ENCODE measurements around the gene FANCL. TPM values are rescaled to one million over a fixed set of nuclear protein-coding genes. Genes with fewer than 3 reads are reported as not detected.

FANCL gene
- total RNA-seq, 1 experiment from 2014 or later = 25.7 TPM

DNA sequence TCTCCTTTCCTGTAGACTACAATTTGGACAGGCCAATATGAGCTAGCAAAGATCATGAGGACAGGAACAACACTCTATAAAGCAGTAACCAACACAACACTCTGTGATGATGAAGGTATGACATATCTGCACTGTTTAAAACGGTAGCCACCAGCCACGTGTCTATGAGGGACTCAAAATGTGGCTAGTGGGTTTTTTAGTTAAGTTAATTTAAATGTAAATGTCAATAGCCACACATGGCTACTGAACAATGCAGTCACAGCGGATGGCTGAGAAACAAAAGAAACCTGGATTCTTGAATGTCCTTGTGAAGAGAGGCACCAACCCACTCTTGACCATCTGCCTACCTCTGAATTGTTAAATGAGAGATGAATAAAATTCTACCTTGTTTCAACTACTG lies 33.9 kb downstream of the FANCL start:
- no peak for TF ChIP-seq TCF7L2 (IDR thresholded peaks at IDR 0.05; ENCODE audit: low read depth, low read length)
- TF ChIP-seq, protein P1, sequence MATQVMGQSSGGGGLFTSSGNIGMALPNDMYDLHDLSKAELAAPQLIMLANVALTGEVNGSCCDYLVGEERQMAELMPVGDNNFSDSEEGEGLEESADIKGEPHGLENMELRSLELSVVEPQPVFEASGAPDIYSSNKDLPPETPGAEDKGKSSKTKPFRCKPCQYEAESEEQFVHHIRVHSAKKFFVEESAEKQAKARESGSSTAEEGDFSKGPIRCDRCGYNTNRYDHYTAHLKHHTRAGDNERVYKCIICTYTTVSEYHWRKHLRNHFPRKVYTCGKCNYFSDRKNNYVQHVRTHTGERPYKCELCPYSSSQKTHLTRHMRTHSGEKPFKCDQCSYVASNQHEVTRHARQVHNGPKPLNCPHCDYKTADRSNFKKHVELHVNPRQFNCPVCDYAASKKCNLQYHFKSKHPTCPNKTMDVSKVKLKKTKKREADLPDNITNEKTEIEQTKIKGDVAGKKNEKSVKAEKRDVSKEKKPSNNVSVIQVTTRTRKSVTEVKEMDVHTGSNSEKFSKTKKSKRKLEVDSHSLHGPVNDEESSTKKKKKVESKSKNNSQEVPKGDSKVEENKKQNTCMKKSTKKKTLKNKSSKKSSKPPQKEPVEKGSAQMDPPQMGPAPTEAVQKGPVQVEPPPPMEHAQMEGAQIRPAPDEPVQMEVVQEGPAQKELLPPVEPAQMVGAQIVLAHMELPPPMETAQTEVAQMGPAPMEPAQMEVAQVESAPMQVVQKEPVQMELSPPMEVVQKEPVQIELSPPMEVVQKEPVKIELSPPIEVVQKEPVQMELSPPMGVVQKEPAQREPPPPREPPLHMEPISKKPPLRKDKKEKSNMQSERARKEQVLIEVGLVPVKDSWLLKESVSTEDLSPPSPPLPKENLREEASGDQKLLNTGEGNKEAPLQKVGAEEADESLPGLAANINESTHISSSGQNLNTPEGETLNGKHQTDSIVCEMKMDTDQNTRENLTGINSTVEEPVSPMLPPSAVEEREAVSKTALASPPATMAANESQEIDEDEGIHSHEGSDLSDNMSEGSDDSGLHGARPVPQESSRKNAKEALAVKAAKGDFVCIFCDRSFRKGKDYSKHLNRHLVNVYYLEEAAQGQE (IDR thresholded peaks at IDR 0.05; ENCODE audit: insufficient read depth in 1 of 2, low read depth in 2 of 2, low read length in 1 of 2) = no peak
- no peak for TF ChIP-seq SIN3A (IDR thresholded peaks at IDR 0.05; ENCODE audit: borderline replicate concordance, insufficient read depth, low read depth, low read length)
- ATAC-seq (no peak), DNase-seq (ENCODE audit: low read depth, low spot score) (no peak)
- POLR2A ChIA-PET = no interaction called here
- BruUV-seq (replicated peaks) = no TSS peak
- no peaks in the 10 kb centered on the region for H3K9me3 ChIP-seq (ENCODE audit: control insufficient read depth, insufficient read depth, low read depth, low read length)
- H3K27me3 ChIP-seq (ENCODE audit: control insufficient read depth, insufficient read depth, low read length) = no peaks in the 10 kb centered on the region
- peaks cover 4% of the 10 kb centered on the region; the same call in 1 of the 2 replicates for H3K36me3 ChIP-seq (ENCODE audit: control insufficient read depth, insufficient read depth, low read length)
- peaks cover 14% of the 10 kb centered on the region for H3K4me1 ChIP-seq (ENCODE audit: control insufficient read depth, insufficient read depth, low read length)
- H3K4me3 ChIP-seq (ENCODE audit: low read depth in 2 of 2, low read length in 2 of 2) = no peak overlapping the region
- in situ Hi-C loops (cut with HindIII; ENCODE audit: low pct_unique_long_range_greater_than_20kb, low sequenced_read_pairs) (no loop called here), intact Hi-C loops (cut with micrococcal nuclease; ENCODE audit: unreplicated experiment) (no loop called here)
- H3K27ac ChIP-seq (ENCODE audit: low read length) = no peak overlapping the region
- CTCF ChIA-PET = no interaction called here

DNA sequence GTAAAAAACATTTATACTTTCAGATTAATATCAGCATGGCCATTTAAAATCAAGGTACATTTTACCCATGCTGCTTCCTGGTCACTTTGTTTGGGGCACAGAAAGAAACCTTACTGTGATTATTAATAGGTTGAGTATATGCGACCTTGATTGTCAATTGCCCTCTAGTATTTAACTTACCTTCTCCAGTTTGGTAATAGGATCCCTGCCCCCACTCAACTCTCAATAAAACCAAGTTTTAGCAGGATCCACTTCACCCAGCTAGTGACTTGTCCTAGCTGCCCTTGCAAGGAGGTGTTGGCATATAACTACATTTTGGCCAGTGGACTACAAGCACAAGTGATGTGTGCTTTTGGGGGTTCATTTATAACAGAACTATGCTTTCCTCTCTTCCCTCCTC lies 34.3 kb downstream of the FANCL start:
- intact Hi-C loops (cut with micrococcal nuclease; ENCODE audit: unreplicated experiment) (no loop called here), in situ Hi-C loops (cut with HindIII; ENCODE audit: low pct_unique_long_range_greater_than_20kb, low sequenced_read_pairs) (no loop called here)
- H3K4me3 ChIP-seq (ENCODE audit: low read depth in 2 of 2, low read length in 2 of 2) = no peak overlapping the region
- no peak for ATAC-seq
- no peaks in the 10 kb centered on the region for H3K9me3 ChIP-seq (ENCODE audit: control insufficient read depth, insufficient read depth, low read depth, low read length)
- POLR2A ChIA-PET = no interaction called here
- DNase-seq (ENCODE audit: low read depth, low spot score) = no peak
- H3K27me3 ChIP-seq (ENCODE audit: control insufficient read depth, insufficient read depth, low read length) = no peaks in the 10 kb centered on the region
- no peak for TF ChIP-seq TCF7L2 (IDR thresholded peaks at IDR 0.05; ENCODE audit: low read depth, low read length)
- no peak for TF ChIP-seq SIN3A (IDR thresholded peaks at IDR 0.05; ENCODE audit: borderline replicate concordance, insufficient read depth, low read depth, low read length)
- TF ChIP-seq, protein P1 (IDR thresholded peaks at IDR 0.05; ENCODE audit: insufficient read depth in 1 of 2, low read depth in 2 of 2, low read length in 1 of 2) = no peak
- TF ChIP-seq, protein P2, sequence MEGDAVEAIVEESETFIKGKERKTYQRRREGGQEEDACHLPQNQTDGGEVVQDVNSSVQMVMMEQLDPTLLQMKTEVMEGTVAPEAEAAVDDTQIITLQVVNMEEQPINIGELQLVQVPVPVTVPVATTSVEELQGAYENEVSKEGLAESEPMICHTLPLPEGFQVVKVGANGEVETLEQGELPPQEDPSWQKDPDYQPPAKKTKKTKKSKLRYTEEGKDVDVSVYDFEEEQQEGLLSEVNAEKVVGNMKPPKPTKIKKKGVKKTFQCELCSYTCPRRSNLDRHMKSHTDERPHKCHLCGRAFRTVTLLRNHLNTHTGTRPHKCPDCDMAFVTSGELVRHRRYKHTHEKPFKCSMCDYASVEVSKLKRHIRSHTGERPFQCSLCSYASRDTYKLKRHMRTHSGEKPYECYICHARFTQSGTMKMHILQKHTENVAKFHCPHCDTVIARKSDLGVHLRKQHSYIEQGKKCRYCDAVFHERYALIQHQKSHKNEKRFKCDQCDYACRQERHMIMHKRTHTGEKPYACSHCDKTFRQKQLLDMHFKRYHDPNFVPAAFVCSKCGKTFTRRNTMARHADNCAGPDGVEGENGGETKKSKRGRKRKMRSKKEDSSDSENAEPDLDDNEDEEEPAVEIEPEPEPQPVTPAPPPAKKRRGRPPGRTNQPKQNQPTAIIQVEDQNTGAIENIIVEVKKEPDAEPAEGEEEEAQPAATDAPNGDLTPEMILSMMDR (IDR thresholded peaks at IDR 0.05) = no peak
- TF ChIP-seq POLR2AphosphoS5 (IDR thresholded peaks at IDR 0.05; ENCODE audit: low read depth, low read length) = no peak
- BruUV-seq (replicated peaks) = no TSS peak
- no peak overlapping the region for H3K27ac ChIP-seq (ENCODE audit: low read length)
- H3K4me1 ChIP-seq (ENCODE audit: control insufficient read depth, insufficient read depth, low read length) = peaks cover 14% of the 10 kb centered on the region
- CTCF ChIA-PET = no interaction called here
- H3K36me3 ChIP-seq (ENCODE audit: control insufficient read depth, insufficient read depth, low read length) = peaks cover 6% of the 10 kb centered on the region; the same call in 1 of the 2 replicates
